Fibroblast of pulmonary artery (primary cell): ENCODE data around the gene WEE1.
"Not testable (repeated sequence)": the region's sequence is repeated elsewhere in the genome, so short reads cannot be mapped to it uniquely, and the experiment has no call there.

ENCODE experiments used
- DNase-seq: peaks from one replicate; pipeline ENCODE4 v3.0.0-alpha.2; 2010; ENCODE audit warnings: low read depth
- H3K4me3 ChIP-seq: replicated peaks from 2 replicates; pipeline ENCODE4 v1.5.1; 2011; ENCODE audit warnings: low read depth, mild to moderate bottlenecking, control low read depth, low read length, moderate library complexity
- CTCF ChIP-seq: IDR thresholded peaks from 2 replicates; pipeline ENCODE4 v1.5.1; 2011; ENCODE audit warnings: mild to moderate bottlenecking, control low read depth, low read length, inconsistent platforms; ENCODE audit errors: missing control alignments

The WEE1 gene

GRCh38 chr11:9600166-9600565, 26.7 kb downstream of the WEE1 start:
- TF ChIP-seq CTCF = no peak
- H3K4me3 ChIP-seq = no peak overlapping the region
- DNase-seq = no peak

- H3K4me3 ChIP-seq = no peak overlapping the region
- DNase-seq = no peak
- no peak for TF ChIP-seq CTCF
Measured at GRCh38 chr11:9600644-9601036, 27.2 kb downstream of the WEE1 start.

GRCh38 chr11:9601037-9601875, 27.8 kb downstream of the WEE1 start:
- no peak overlapping the region for H3K4me3 ChIP-seq
- no peak for TF ChIP-seq CTCF
- DNase-seq = peak; percentile 70

- no peak for TF ChIP-seq CTCF
- DNase-seq = no peak
- H3K4me3 ChIP-seq = no peak overlapping the region
Measured at GRCh38 chr11:9601876-9602199, 28.4 kb downstream of the WEE1 start.

- not testable (repeated sequence) for H3K4me3 ChIP-seq, DNase-seq
Measured at GRCh38 chr11:9603214-9603613, 29.7 kb downstream of the WEE1 start.

- H3K4me3 ChIP-seq = no peak overlapping the region
- DNase-seq = no peak
- no peak for TF ChIP-seq CTCF
Measured at GRCh38 chr11:9604134-9604533, 30.7 kb downstream of the WEE1 start.

- no peak overlapping the region for H3K4me3 ChIP-seq
- TF ChIP-seq CTCF = no peak
- DNase-seq = no peak
Measured at GRCh38 chr11:9605742-9606141, 32.3 kb downstream of the WEE1 start.
